WTC11 (cell line): ENCODE data around the gene B4GALT2. TPM values are rescaled to one million over a fixed set of nuclear protein-coding genes. Genes with fewer than 3 reads are reported as not detected.

Source experiments
- ATAC-seq: fragments of 200-7000 bp; cut with Tn5 transposase; 2 replicates; pipeline ENCODE4 v1.10.0; 2021; ENCODE audit warnings: mild to moderate bottlenecking, moderate library complexity
- CTCF ChIA-PET: fragments of 300-600 bp; sonication (Branson Sonifier 250); formaldehyde crosslinking; loops from one replicate; lab custom pipeline; 2021; ENCODE audit warnings: antibody characterized with exemption; lab: Charles Lee
- POLR2A ChIA-PET: fragments of 350-600 bp; sonication (Branson Sonifier 250); formaldehyde crosslinking; loops from one replicate; lab custom pipeline; 2021; ENCODE audit warnings: antibody characterized with exemption; lab: Charles Lee
- DNase-seq: peaks from one replicate; pipeline ENCODE4 v3.0.0; 2021; ENCODE audit warnings: low spot score
- H3K27ac Mint-ChIP-seq: 2 replicates; pipeline ENCODE4 v1.8.0; 2021; ENCODE audit warnings: mixed read lengths
- H3K27me3 Mint-ChIP-seq: 2 replicates; pipeline ENCODE4 v1.8.0; 2021; ENCODE audit warnings: low read depth, mild to moderate bottlenecking, moderate library complexity, mixed read lengths
- H3K36me3 Mint-ChIP-seq: 2 replicates; pipeline ENCODE4 v1.8.0; 2021; ENCODE audit warnings: mixed read lengths
- H3K4me1 Mint-ChIP-seq: 2 replicates; pipeline ENCODE4 v1.8.0; 2022; ENCODE audit warnings: mixed read lengths
- H3K4me3 Mint-ChIP-seq: 2 replicates; pipeline ENCODE4 v1.8.0; 2021; ENCODE audit warnings: mild to moderate bottlenecking, moderate library complexity, mixed read lengths
- H3K9me3 Mint-ChIP-seq: 2 replicates; pipeline ENCODE4 v1.8.0; 2021; ENCODE audit warnings: mixed read lengths
- ETV6 ChIP-seq: sonication (generic); formaldehyde crosslinking; IDR thresholded peaks from 2 replicates; pipeline ENCODE4 v1.8.1; 2022; ENCODE audit warnings: mild to moderate bottlenecking, missing genetic modification reagents
- IRF2 ChIP-seq: sonication (generic); formaldehyde crosslinking; IDR thresholded peaks from 2 replicates; pipeline ENCODE4 v1.8.0; 2022; ENCODE audit warnings: low read depth, missing genetic modification reagents, borderline replicate concordance
- JAZF1 ChIP-seq: fragments of 250-450 bp; sonication (Bioruptor Pico); IDR thresholded peaks from 2 replicates; pipeline ENCODE4 v1.9.0; 2021; ENCODE audit warnings: moderate library complexity, mild to moderate bottlenecking, inconsistent platforms
- JUN ChIP-seq: sonication (generic); formaldehyde crosslinking; IDR thresholded peaks from 2 replicates; pipeline ENCODE4 v1.8.0; 2023; ENCODE audit warnings: mild to moderate bottlenecking, missing genetic modification reagents
- MXD4 ChIP-seq: fragments of 250-450 bp; sonication (Bioruptor Pico); IDR thresholded peaks from 2 replicates; pipeline ENCODE4 v1.8.0; 2021; ENCODE audit warnings: mild to moderate bottlenecking, moderate library complexity, borderline replicate concordance
- NR1H2 ChIP-seq: sonication (generic); formaldehyde crosslinking; IDR thresholded peaks from 2 replicates; pipeline ENCODE4 v1.9.0; 2021; ENCODE audit warnings: mild to moderate bottlenecking, moderate library complexity, missing genetic modification reagents
- NR2C2 ChIP-seq: sonication (generic); formaldehyde crosslinking; IDR thresholded peaks from 2 replicates; pipeline ENCODE4 v1.8.0; 2022; ENCODE audit warnings: mild to moderate bottlenecking, missing genetic modification reagents
- NR3C1 ChIP-seq: sonication (generic); formaldehyde crosslinking; conservative IDR thresholded peaks from 2 replicates; pipeline ENCODE4 v1.8.1; 2023; ENCODE audit warnings: low read depth, mild to moderate bottlenecking, missing genetic modification reagents
- SMAD4 ChIP-seq: sonication (generic); formaldehyde crosslinking; IDR thresholded peaks from 2 replicates; pipeline ENCODE4 v1.8.0; 2022; ENCODE audit warnings: mild to moderate bottlenecking, missing genetic modification reagents
- TCF7 ChIP-seq: sonication (generic); formaldehyde crosslinking; IDR thresholded peaks from 2 replicates; pipeline ENCODE4 v1.8.0; 2022; ENCODE audit warnings: mild to moderate bottlenecking, low read depth, missing genetic modification reagents, moderate library complexity
- TP53 ChIP-seq: sonication (generic); formaldehyde crosslinking; IDR thresholded peaks from 2 replicates; pipeline ENCODE4 v1.8.1; 2023; ENCODE audit warnings: mild to moderate bottlenecking, missing genetic modification reagents
- ZNF138 ChIP-seq: sonication (generic); formaldehyde crosslinking; conservative IDR thresholded peaks from 2 replicates; pipeline ENCODE4 v1.8.1; 2022; ENCODE audit warnings: mild to moderate bottlenecking, moderate library complexity, missing genetic modification reagents
- ZNF219 ChIP-seq: sonication (generic); formaldehyde crosslinking; IDR thresholded peaks from 2 replicates; pipeline ENCODE4 v1.8.0; 2023; ENCODE audit warnings: missing genetic modification reagents, mild to moderate bottlenecking, borderline replicate concordance
- ZNF423 ChIP-seq: fragments of 250-450 bp; sonication (Bioruptor Pico); IDR thresholded peaks from 2 replicates; pipeline ENCODE4 v2.1.2; 2022; ENCODE audit warnings: mild to moderate bottlenecking, moderate library complexity
- ZNF671 ChIP-seq: fragments of 250-450 bp; sonication (Bioruptor Pico); IDR thresholded peaks from 2 replicates; pipeline ENCODE4 v1.8.0; 2021; ENCODE audit warnings: mild to moderate bottlenecking
- total RNA-seq: library from RNA; stranded (reverse); gene quantifications from 3 replicates; pipeline ENCODE4 v1.2.3, GENCODE V29; 2021
- TF ChIP-seq, protein P1 (sequence below): sonication (generic); formaldehyde crosslinking; IDR thresholded peaks from 2 replicates; pipeline ENCODE4 v1.8.0; 2022; ENCODE audit warnings: mild to moderate bottlenecking, missing genetic modification reagents
- TF ChIP-seq, protein P2 (sequence below): sonication (generic); formaldehyde crosslinking; IDR thresholded peaks from 2 replicates; pipeline ENCODE4 v1.8.0; 2022; ENCODE audit warnings: mild to moderate bottlenecking, missing genetic modification reagents
- TF ChIP-seq, protein P3 (sequence below): sonication (generic); formaldehyde crosslinking; IDR thresholded peaks from 2 replicates; pipeline ENCODE4 v1.8.1; 2023; ENCODE audit warnings: mild to moderate bottlenecking, missing genetic modification reagents, moderate library complexity
- TF ChIP-seq, protein P4 (sequence below): fragments of 250-450 bp; sonication (Bioruptor Pico); conservative IDR thresholded peaks from 2 replicates; pipeline ENCODE4 v1.9.0; 2021; ENCODE audit warnings: mild to moderate bottlenecking
- TF ChIP-seq, protein P5 (sequence below): sonication (generic); formaldehyde crosslinking; conservative IDR thresholded peaks from 2 replicates; pipeline ENCODE4 v1.8.1; 2023; ENCODE audit warnings: mild to moderate bottlenecking, low read depth, missing genetic modification reagents, moderate library complexity
- TF ChIP-seq, protein P6 (sequence below): sonication (generic); formaldehyde crosslinking; IDR thresholded peaks from 2 replicates; pipeline ENCODE4 v1.8.1; 2022; ENCODE audit warnings: mild to moderate bottlenecking, missing genetic modification reagents, moderate library complexity, borderline replicate concordance

Gene B4GALT2
- total RNA-seq, 1 experiment from 2014 or later = 66.7 TPM

DNA sequence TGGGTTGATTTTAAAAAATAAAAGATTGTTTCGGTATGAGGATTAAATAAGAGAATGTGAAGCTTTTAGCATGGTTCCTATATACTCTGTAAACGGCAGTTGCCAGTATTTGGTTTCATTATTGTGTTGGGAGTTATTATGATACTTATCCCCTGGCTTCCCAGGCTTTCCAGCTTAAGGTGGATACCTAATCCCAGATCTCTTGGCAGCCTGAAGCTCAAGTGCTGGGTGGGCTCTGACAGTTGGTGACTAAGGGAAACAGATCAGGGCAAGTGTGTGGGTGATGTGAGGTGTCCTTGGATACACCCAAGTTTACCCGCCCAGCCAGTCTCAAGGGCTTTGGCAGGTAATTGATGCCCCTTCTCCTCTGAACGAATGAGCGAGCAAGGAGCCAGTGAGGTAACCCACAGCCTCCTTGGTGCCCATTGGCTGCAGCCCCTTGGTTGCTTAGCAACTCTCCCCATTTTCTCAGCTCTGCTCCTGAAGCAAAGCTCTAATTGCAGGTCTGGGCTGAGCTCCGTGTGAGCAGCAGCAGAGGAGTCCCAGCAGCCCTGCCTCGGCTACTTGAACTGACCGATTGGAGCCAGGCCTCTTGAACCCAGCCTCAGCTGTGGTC lies 26.2 kb upstream of the B4GALT2 start (continued):
- TF ChIP-seq ZNF219 (CRISPR knock-in tag) = no peak
- no peak for TF ChIP-seq SMAD4 (CRISPR knock-in tag)
- TF ChIP-seq, protein P1, sequence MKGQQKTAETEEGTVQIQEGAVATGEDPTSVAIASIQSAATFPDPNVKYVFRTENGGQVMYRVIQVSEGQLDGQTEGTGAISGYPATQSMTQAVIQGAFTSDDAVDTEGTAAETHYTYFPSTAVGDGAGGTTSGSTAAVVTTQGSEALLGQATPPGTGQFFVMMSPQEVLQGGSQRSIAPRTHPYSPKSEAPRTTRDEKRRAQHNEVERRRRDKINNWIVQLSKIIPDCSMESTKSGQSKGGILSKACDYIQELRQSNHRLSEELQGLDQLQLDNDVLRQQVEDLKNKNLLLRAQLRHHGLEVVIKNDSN (CRISPR knock-in tag) = no peak
- TF ChIP-seq ZNF138 = no peak
- no peak for TF ChIP-seq ZNF671
- no peak for TF ChIP-seq ETV6 (CRISPR knock-in tag)
- TF ChIP-seq NR3C1 (CRISPR knock-in tag) = no peak
- TF ChIP-seq, protein P2, sequence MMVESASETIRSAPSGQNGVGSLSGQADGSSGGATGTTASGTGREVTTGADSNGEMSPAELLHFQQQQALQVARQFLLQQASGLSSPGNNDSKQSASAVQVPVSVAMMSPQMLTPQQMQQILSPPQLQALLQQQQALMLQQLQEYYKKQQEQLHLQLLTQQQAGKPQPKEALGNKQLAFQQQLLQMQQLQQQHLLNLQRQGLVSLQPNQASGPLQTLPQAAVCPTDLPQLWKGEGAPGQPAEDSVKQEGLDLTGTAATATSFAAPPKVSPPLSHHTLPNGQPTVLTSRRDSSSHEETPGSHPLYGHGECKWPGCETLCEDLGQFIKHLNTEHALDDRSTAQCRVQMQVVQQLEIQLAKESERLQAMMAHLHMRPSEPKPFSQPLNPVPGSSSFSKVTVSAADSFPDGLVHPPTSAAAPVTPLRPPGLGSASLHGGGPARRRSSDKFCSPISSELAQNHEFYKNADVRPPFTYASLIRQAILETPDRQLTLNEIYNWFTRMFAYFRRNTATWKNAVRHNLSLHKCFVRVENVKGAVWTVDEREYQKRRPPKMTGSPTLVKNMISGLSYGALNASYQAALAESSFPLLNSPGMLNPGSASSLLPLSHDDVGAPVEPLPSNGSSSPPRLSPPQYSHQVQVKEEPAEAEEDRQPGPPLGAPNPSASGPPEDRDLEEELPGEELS (CRISPR knock-in tag) = no peak
- TF ChIP-seq, protein P3, sequence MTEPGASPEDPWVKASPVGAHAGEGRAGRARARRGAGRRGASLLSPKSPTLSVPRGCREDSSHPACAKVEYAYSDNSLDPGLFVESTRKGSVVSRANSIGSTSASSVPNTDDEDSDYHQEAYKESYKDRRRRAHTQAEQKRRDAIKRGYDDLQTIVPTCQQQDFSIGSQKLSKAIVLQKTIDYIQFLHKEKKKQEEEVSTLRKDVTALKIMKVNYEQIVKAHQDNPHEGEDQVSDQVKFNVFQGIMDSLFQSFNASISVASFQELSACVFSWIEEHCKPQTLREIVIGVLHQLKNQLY (CRISPR knock-in tag) = no peak
- no peak for TF ChIP-seq JAZF1
- TF ChIP-seq, protein P4, sequence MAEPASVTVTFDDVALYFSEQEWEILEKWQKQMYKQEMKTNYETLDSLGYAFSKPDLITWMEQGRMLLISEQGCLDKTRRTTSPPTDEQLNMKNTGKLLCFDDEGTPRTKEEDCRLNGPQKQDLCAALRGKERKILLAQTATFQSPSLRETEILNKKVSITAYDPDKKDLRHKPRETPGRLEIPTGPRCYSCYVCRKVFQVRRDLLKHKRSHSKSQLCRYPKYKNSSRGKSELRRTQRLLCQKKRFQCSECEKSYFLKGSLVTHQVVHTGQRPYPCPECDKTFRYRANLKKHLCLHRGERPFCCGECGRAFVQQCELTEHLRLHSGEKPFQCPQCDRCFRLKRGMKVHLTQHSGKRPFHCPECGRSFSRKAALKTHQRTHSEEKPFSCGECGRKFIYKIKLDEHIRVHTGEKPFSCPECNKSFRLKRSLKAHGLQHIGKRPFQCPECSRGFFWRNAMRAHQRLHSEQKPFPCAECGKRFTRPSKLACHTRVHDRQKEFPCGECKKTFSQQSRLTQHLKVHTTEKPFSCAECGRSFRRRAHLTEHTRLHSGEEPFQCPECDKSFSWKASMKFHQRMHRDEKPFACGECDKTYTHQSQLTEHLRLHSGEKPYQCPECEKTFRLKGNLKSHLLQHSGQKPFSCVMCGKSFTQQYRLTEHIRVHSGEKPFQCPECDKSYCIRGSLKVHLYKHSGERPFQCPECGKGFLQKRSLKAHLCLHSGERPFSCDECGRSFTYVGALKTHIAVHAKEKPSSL (CRISPR knock-in tag) = no peak
- no peak for TF ChIP-seq NR2C2 (CRISPR knock-in tag)
- TF ChIP-seq JUN (CRISPR knock-in tag) = no peak
- TF ChIP-seq, protein P5, sequence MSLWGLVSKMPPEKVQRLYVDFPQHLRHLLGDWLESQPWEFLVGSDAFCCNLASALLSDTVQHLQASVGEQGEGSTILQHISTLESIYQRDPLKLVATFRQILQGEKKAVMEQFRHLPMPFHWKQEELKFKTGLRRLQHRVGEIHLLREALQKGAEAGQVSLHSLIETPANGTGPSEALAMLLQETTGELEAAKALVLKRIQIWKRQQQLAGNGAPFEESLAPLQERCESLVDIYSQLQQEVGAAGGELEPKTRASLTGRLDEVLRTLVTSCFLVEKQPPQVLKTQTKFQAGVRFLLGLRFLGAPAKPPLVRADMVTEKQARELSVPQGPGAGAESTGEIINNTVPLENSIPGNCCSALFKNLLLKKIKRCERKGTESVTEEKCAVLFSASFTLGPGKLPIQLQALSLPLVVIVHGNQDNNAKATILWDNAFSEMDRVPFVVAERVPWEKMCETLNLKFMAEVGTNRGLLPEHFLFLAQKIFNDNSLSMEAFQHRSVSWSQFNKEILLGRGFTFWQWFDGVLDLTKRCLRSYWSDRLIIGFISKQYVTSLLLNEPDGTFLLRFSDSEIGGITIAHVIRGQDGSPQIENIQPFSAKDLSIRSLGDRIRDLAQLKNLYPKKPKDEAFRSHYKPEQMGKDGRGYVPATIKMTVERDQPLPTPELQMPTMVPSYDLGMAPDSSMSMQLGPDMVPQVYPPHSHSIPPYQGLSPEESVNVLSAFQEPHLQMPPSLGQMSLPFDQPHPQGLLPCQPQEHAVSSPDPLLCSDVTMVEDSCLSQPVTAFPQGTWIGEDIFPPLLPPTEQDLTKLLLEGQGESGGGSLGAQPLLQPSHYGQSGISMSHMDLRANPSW (CRISPR knock-in tag) = no peak
- TF ChIP-seq ZNF423 (CRISPR knock-in tag) = no peak
- TF ChIP-seq, all 79 proteins: peak for 0

DNA sequence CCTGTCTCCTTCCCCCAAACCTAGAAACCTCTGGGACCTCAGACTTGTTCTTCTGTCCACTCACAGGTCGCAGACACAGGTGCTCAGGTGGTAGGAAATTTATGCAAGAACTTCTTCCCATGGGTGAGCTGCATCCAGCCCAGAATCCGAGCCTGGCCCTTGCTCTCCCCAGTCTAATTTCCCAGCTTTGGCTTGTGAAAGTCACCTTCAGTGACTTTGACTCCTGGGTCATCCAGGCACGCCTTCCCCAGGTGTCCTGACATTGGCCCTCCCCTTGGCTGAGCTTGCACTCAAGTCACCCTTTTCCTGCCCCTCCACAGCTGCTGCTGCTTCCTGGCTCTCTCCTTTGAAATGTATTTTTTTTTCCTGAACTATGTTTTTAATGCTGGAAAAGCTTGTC lies 25.6 kb upstream of the B4GALT2 start:
- no peak for TF ChIP-seq IRF2 (CRISPR knock-in tag)
- TF ChIP-seq, protein P5 (CRISPR knock-in tag) = no peak
- TF ChIP-seq, protein P6, sequence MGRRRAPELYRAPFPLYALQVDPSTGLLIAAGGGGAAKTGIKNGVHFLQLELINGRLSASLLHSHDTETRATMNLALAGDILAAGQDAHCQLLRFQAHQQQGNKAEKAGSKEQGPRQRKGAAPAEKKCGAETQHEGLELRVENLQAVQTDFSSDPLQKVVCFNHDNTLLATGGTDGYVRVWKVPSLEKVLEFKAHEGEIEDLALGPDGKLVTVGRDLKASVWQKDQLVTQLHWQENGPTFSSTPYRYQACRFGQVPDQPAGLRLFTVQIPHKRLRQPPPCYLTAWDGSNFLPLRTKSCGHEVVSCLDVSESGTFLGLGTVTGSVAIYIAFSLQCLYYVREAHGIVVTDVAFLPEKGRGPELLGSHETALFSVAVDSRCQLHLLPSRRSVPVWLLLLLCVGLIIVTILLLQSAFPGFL (CRISPR knock-in tag) = no peak
- TF ChIP-seq MXD4 (CRISPR knock-in tag) = no peak
- no peak for TF ChIP-seq NR1H2 (CRISPR knock-in tag)
- TF ChIP-seq TCF7 = no peak
- no peak for TF ChIP-seq TP53 (CRISPR knock-in tag)
- no peaks in the 10 kb centered on the region for H3K9me3 Mint-ChIP-seq
- POLR2A ChIA-PET = interaction anchor here (0.5 to 1.4 kb wide), 7 partner anchors 10 to 298 kb away, joined by 3 to 4 read pairs (median 4); no protein-coding TSS in a partner anchor
- peaks cover 12% of the 10 kb centered on the region for H3K4me1 Mint-ChIP-seq
- peaks cover 10% of the 10 kb centered on the region; the same call in 1 of the 2 replicates for H3K36me3 Mint-ChIP-seq
- DNase-seq (no peak), ATAC-seq (no peak)
- no peak overlapping the region for H3K4me3 Mint-ChIP-seq
- no peaks in the 10 kb centered on the region for H3K27me3 Mint-ChIP-seq
- H3K27ac Mint-ChIP-seq = no peak overlapping the region
- CTCF ChIA-PET = interaction anchor here (0.6 to 2.8 kb wide), 12 partner anchors 14 to 300 kb away, joined by 3 to 46 read pairs (median 4); partner anchors contain the start of genes ARTN and DPH2
